Activated CD4-positive, alpha-beta T cell treated with anti-CD3 and anti-CD28 coated beads for 24 hours (primary cell): Measurements from ENCODE around the gene CHL1.

Source experiments
- DNase-seq, 2 donors: peaks; one replicate each; pipeline ENCODE4 v3.0.0-alpha.2; 2020; ENCODE audit warnings: low read depth in 2 of 2

Gene CHL1

GRCh38 chr3:217099-217813 is 20.7 kb downstream of the CHL1 start:
- DNase-seq: no peak

GRCh38 chr3:217948-218347 is 21.4 kb downstream of the CHL1 start:
- no peak for DNase-seq

- DNase-seq: no peak
Observed at GRCh38 chr3:228442-229182, 32.0 kb downstream of the CHL1 start.

GRCh38 chr3:229183-229661 is 32.7 kb downstream of the CHL1 start:
- no peak for DNase-seq

- no peak for DNase-seq
Observed at GRCh38 chr3:236881-237280, 40.3 kb downstream of the CHL1 start.

- no peak for DNase-seq
Observed at GRCh38 chr3:242602-243355, 46.2 kb downstream of the CHL1 start.

GRCh38 chr3:243356-243725 is 46.8 kb downstream of the CHL1 start:
- no peak for DNase-seq

- no peak for DNase-seq
Observed at GRCh38 chr3:244041-244440, 47.5 kb downstream of the CHL1 start.

GRCh38 chr3:247916-248315 is 51.4 kb downstream of the CHL1 start:
- DNase-seq: no peak

GRCh38 chr3:248864-249520 is 52.4 kb downstream of the CHL1 start:
- DNase-seq: no peak

- DNase-seq: no peak
Observed at GRCh38 chr3:249587-250262, 53.2 kb downstream of the CHL1 start.

- DNase-seq: no peak
Observed at GRCh38 chr3:256501-256900, 59.9 kb downstream of the CHL1 start.

- DNase-seq: no peak
Observed at GRCh38 chr3:257826-258225, 61.3 kb downstream of the CHL1 start.

- DNase-seq: no peak
Observed at GRCh38 chr3:260898-261297, 64.3 kb downstream of the CHL1 start.

GRCh38 chr3:263393-263792 is 66.8 kb downstream of the CHL1 start:
- DNase-seq: no peak

- DNase-seq: no peak
Observed at GRCh38 chr3:264394-265156, 68.0 kb downstream of the CHL1 start.

- no peak for DNase-seq
Observed at GRCh38 chr3:267101-267500, 70.5 kb downstream of the CHL1 start.

GRCh38 chr3:270688-271087 is 74.1 kb downstream of the CHL1 start:
- no peak for DNase-seq

- DNase-seq: no peak
Observed at GRCh38 chr3:274927-275326, 78.4 kb downstream of the CHL1 start.

GRCh38 chr3:277873-278272 is 81.3 kb downstream of the CHL1 start:
- DNase-seq: no peak
